GM23338 (cell line): ENCODE results near the gene SPINDOC. TPM values are rescaled to one million over a fixed set of nuclear protein-coding genes. Genes with fewer than 3 reads are reported as not detected.

Experiments used
- ATAC-seq: fragments of 200-7000 bp; cut with Tn5 transposase; 3 replicates; pipeline ENCODE4 v1.9.1; 2020
- DNase-seq: peaks from one replicate; pipeline ENCODE4 v3.0.0-alpha.2; 2015; ENCODE audit warnings: low spot score
- H2AFZ ChIP-seq: fragments of 200-600 bp; sonication (generic); 2 replicates; pipeline ENCODE4 v1.8.0; 2016; ENCODE audit warnings: antibody characterized with exemption, mild to moderate bottlenecking, moderate library complexity
- H3F3A ChIP-seq: fragments of 200-600 bp; sonication (generic); replicated peaks from 2 replicates; pipeline ENCODE4 v1.8.0; 2017; ENCODE audit warnings: antibody characterized with exemption, mixed run types, low read depth
- H3K27ac ChIP-seq: fragments of 200-600 bp; sonication (generic); 2 replicates; pipeline ENCODE4 v1.6.1; 2016; ENCODE audit warnings: low read depth
- H3K27me3 ChIP-seq: fragments of 200-600 bp; sonication (generic); 2 replicates; pipeline ENCODE4 v1.8.0; 2016; ENCODE audit warnings: mild to moderate bottlenecking, mixed run types, moderate library complexity; ENCODE audit not compliant: insufficient read depth
- H3K36me3 ChIP-seq: fragments of 200-600 bp; sonication (generic); 2 replicates; pipeline ENCODE4 v1.8.0; 2016; ENCODE audit warnings: mild to moderate bottlenecking; ENCODE audit not compliant: insufficient read depth
- H3K4me1 ChIP-seq: fragments of 200-600 bp; sonication (generic); 2 replicates; pipeline ENCODE4 v1.8.0; 2016; ENCODE audit warnings: mild to moderate bottlenecking, moderate library complexity; ENCODE audit not compliant: insufficient read depth
- H3K4me2 ChIP-seq: fragments of 200-600 bp; sonication (generic); 2 replicates; pipeline ENCODE4 v1.7.1; 2017; ENCODE audit warnings: mixed run types
- H3K4me3 ChIP-seq: fragments of 200-600 bp; sonication (generic); 2 replicates; pipeline ENCODE4 v1.6.1; 2016; ENCODE audit warnings: mixed run types
- H3K79me2 ChIP-seq: fragments of 200-600 bp; sonication (generic); replicated peaks from 2 replicates; pipeline ENCODE4 v1.8.0; 2017; ENCODE audit warnings: mild to moderate bottlenecking; ENCODE audit not compliant: insufficient read depth
- H3K9me2 ChIP-seq: fragments of 200-600 bp; sonication (generic); 2 replicates; pipeline ENCODE4 v1.8.0; 2017; ENCODE audit not compliant: insufficient read depth
- H4K20me1 ChIP-seq: fragments of 200-600 bp; sonication (generic); replicated peaks from 2 replicates; pipeline ENCODE4 v1.8.0; 2017; ENCODE audit warnings: mild to moderate bottlenecking; ENCODE audit not compliant: insufficient read depth
- H3K27ac Mint-ChIP-seq: 2 replicates; pipeline ENCODE4 v1.8.0; 2020; ENCODE audit warnings: inconsistent platforms, mild to moderate bottlenecking, moderate library complexity, mixed read lengths
- H3K27me3 Mint-ChIP-seq: 3 replicates; pipeline ENCODE4 v1.8.0; 2022; ENCODE audit warnings: low read depth, mild to moderate bottlenecking, moderate library complexity, mixed read lengths, inconsistent platforms; ENCODE audit not compliant: insufficient read depth, poor library complexity
- H3K36me3 Mint-ChIP-seq: 3 replicates; pipeline ENCODE4 v1.8.0; 2021; ENCODE audit warnings: low read depth, mild to moderate bottlenecking, inconsistent platforms, moderate library complexity, mixed read lengths
- H3K4me1 Mint-ChIP-seq: 3 replicates; pipeline ENCODE4 v1.8.0; 2020; ENCODE audit warnings: mild to moderate bottlenecking, inconsistent platforms, mixed read lengths
- H3K4me3 Mint-ChIP-seq: 3 replicates; pipeline ENCODE4 v1.8.0; 2021; ENCODE audit warnings: moderate library complexity, mild to moderate bottlenecking, inconsistent platforms, mixed read lengths
- H3K9me3 Mint-ChIP-seq: 3 replicates; pipeline ENCODE4 v1.8.0; 2020; ENCODE audit warnings: moderate library complexity, mild to moderate bottlenecking, inconsistent platforms, mixed read lengths
- CREB1 ChIP-seq: fragments of 250-450 bp; sonication (Bioruptor Pico); IDR thresholded peaks from 2 replicates; pipeline ENCODE4 v1.5.0; 2020; ENCODE audit warnings: low read depth, mild to moderate bottlenecking, moderate library complexity
- EZH2 ChIP-seq: fragments of 200-600 bp; sonication (generic); IDR thresholded peaks from one replicate; pipeline ENCODE4 v1.8.0; 2017; ENCODE audit warnings: antibody characterized with exemption, mild to moderate bottlenecking, low read depth; ENCODE audit not compliant: unreplicated experiment
- EZH2phosphoT487 ChIP-seq: fragments of 200-600 bp; sonication (generic); IDR thresholded peaks from one replicate; pipeline ENCODE4 v1.8.1; 2018; ENCODE audit warnings: antibody characterized with exemption; ENCODE audit not compliant: unreplicated experiment
- JUNB ChIP-seq: IDR thresholded peaks from one replicate; pipeline ENCODE4 v1.6.1; 2016; ENCODE audit warnings: antibody characterized with exemption; ENCODE audit not compliant: unreplicated experiment
- POLR2AphosphoS5 ChIP-seq: IDR thresholded peaks from 2 replicates; pipeline ENCODE4 v1.6.1; 2016; ENCODE audit warnings: antibody characterized with exemption, low read depth
- STAT1 ChIP-seq: IDR thresholded peaks from one replicate; pipeline ENCODE4 v1.6.1; 2016; ENCODE audit warnings: antibody characterized with exemption; ENCODE audit not compliant: unreplicated experiment
- ZNF114 ChIP-seq: fragments of 250-450 bp; sonication (Bioruptor Pico); IDR thresholded peaks from 2 replicates; pipeline ENCODE4 v1.5.0; 2020; ENCODE audit warnings: mild to moderate bottlenecking, moderate library complexity
- ZNF331 ChIP-seq: fragments of 250-450 bp; sonication (Bioruptor Pico); IDR thresholded peaks from 2 replicates; pipeline ENCODE4 v1.5.0; 2020; ENCODE audit warnings: low read depth, mild to moderate bottlenecking, moderate library complexity
- ZNF462 ChIP-seq: fragments of 250-450 bp; sonication (Bioruptor Pico); IDR thresholded peaks from 2 replicates; pipeline ENCODE4 v1.5.0; 2020; ENCODE audit warnings: mild to moderate bottlenecking, moderate library complexity
- polyA plus RNA-seq: library from polyadenylated mRNA; unstranded; fragments of >200 nt; fragmentation: Nextera tagmentation; extraction: Ambion mirVana; gene quantifications from 2 replicates; pipeline ENCODE4 v1.2.1, GENCODE V29; 2016
- total RNA-seq: library from RNA; depleted of rRNA; stranded (reverse); fragments of >200 nt; shearing (Covaris generic); gene quantifications from 2 replicates; pipeline ENCODE4 v1.2.3, GENCODE V29; 2014
- TF ChIP-seq, protein P1 (sequence below): IDR thresholded peaks from 2 replicates; pipeline ENCODE4 v1.6.1; 2016; ENCODE audit warnings: antibody characterized with exemption
- TF ChIP-seq, protein P2 (sequence below), 2 experiments: fragments of 200-600 bp in 1 of 2; sonication (generic) in 1 of 2; conservative IDR thresholded peaks; 2 replicates each; pipeline versions ENCODE4 v1.5.1 to v1.6.1; 2016 to 2017; ENCODE audit warnings: antibody characterized with exemption in 2 of 2, low read depth in 2 of 2, mild to moderate bottlenecking in 2 of 2, moderate library complexity in 1 of 2
- TF ChIP-seq, protein P3 (sequence below): IDR thresholded peaks from one replicate; pipeline ENCODE4 v1.6.1; 2018; ENCODE audit warnings: antibody characterized with exemption; ENCODE audit not compliant: unreplicated experiment

The SPINDOC gene
- total and polyA plus RNA-seq, 2 experiments from 2014 or later: 9.4 to 84.7 TPM

DNA sequence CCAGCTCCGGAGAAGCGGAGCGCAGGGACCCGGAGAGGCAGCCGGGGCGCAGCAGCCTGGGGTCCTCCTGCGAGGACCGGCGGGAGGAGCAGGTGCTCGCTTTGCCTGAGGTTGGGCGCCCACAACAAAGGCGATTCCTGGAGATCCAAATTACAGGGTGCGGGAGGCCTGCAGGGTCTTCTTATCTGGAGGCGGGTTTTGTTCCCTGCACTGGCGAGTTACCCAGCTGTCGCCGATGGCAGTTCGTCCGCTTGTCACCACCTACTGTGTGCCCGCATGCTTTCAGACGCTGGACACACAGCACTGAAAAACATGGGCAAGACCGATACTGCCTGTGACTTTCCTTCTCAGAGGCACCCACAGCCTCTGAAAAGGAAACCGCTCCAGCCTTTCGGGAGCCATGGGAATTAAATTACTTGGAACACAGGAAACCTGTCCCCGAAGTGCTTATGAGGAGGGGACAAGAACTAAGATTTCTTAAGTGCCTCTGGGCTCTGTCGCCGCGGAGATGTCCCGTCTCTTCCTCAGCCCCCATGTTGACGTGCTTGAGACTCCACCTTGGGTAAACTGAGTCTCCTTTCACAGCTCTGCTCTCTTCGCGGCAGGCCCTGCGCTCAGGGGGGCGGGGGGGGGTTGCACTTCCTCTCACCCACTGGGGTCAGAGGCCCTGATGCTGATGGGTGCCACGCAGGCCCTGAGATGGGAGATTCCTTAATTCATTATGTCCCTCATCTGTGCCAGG is 43.4 kb upstream of the SPINDOC start:
- TF ChIP-seq STAT1 (no peak), ZNF331 (CRISPR knock-in tag) (no peak), ZNF114 (CRISPR knock-in tag) (no peak), EZH2phosphoT487 (no peak), JUNB (no peak), CREB1 (no peak), ZNF462 (CRISPR knock-in tag) (no peak), EZH2 (no peak), POLR2AphosphoS5 (no peak)
- TF ChIP-seq, protein P1, sequence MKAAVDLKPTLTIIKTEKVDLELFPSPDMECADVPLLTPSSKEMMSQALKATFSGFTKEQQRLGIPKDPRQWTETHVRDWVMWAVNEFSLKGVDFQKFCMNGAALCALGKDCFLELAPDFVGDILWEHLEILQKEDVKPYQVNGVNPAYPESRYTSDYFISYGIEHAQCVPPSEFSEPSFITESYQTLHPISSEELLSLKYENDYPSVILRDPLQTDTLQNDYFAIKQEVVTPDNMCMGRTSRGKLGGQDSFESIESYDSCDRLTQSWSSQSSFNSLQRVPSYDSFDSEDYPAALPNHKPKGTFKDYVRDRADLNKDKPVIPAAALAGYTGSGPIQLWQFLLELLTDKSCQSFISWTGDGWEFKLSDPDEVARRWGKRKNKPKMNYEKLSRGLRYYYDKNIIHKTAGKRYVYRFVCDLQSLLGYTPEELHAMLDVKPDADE: no peak
- TF ChIP-seq, protein P2, sequence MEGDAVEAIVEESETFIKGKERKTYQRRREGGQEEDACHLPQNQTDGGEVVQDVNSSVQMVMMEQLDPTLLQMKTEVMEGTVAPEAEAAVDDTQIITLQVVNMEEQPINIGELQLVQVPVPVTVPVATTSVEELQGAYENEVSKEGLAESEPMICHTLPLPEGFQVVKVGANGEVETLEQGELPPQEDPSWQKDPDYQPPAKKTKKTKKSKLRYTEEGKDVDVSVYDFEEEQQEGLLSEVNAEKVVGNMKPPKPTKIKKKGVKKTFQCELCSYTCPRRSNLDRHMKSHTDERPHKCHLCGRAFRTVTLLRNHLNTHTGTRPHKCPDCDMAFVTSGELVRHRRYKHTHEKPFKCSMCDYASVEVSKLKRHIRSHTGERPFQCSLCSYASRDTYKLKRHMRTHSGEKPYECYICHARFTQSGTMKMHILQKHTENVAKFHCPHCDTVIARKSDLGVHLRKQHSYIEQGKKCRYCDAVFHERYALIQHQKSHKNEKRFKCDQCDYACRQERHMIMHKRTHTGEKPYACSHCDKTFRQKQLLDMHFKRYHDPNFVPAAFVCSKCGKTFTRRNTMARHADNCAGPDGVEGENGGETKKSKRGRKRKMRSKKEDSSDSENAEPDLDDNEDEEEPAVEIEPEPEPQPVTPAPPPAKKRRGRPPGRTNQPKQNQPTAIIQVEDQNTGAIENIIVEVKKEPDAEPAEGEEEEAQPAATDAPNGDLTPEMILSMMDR (conservative IDR thresholded peaks at IDR 0.05; ENCODE audit: low read depth in 2 of 2): no peak
- TF ChIP-seq, protein P3, sequence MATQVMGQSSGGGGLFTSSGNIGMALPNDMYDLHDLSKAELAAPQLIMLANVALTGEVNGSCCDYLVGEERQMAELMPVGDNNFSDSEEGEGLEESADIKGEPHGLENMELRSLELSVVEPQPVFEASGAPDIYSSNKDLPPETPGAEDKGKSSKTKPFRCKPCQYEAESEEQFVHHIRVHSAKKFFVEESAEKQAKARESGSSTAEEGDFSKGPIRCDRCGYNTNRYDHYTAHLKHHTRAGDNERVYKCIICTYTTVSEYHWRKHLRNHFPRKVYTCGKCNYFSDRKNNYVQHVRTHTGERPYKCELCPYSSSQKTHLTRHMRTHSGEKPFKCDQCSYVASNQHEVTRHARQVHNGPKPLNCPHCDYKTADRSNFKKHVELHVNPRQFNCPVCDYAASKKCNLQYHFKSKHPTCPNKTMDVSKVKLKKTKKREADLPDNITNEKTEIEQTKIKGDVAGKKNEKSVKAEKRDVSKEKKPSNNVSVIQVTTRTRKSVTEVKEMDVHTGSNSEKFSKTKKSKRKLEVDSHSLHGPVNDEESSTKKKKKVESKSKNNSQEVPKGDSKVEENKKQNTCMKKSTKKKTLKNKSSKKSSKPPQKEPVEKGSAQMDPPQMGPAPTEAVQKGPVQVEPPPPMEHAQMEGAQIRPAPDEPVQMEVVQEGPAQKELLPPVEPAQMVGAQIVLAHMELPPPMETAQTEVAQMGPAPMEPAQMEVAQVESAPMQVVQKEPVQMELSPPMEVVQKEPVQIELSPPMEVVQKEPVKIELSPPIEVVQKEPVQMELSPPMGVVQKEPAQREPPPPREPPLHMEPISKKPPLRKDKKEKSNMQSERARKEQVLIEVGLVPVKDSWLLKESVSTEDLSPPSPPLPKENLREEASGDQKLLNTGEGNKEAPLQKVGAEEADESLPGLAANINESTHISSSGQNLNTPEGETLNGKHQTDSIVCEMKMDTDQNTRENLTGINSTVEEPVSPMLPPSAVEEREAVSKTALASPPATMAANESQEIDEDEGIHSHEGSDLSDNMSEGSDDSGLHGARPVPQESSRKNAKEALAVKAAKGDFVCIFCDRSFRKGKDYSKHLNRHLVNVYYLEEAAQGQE: no peak
- H3K27me3 Mint-ChIP-seq: peaks cover 40% of the 10 kb centered on the region
- H3K9me3 Mint-ChIP-seq: peaks cover 3% of the 10 kb centered on the region; the same call in 1 of the 3 replicates
- Histone ChIP-seq H3K79me2 (peaks cover 23% of the 10 kb centered on the region), H3K9me2 (no peaks in the 10 kb centered on the region), H3K27me3 (peaks cover 36% of the 10 kb centered on the region), H3K4me2 (peak overlapping the region; percentile 95), H3K27ac (no peak overlapping the region), H3F3A (0 out of 2 replicates have a peak, but pooled peaks cover 12% of the 10 kb centered on the region), H4K20me1 (peaks cover 12% of the 10 kb centered on the region), H3K4me3 (peak overlapping the region; percentile 75), H2AFZ (peak overlapping the region; percentile 78), H3K4me1 (peaks cover 32% of the 10 kb centered on the region), H3K36me3 (no peaks in the 10 kb centered on the region)
- H3K36me3 Mint-ChIP-seq: peaks cover 14% of the 10 kb centered on the region; the same call in 2 of the 3 replicates
- DNase-seq (peak; percentile 58), ATAC-seq (peak; percentile 3)
- no peak overlapping the region for H3K27ac Mint-ChIP-seq
- peaks cover 35% of the 10 kb centered on the region for H3K4me1 Mint-ChIP-seq
- H3K4me3 Mint-ChIP-seq: peak overlapping the region; percentile 80
